ENCODE data around the gene SELENOF. TPM values are rescaled to one million over a fixed set of nuclear protein-coding genes. Genes with fewer than 3 reads are reported as not detected.
"Not testable (repeated sequence)": the region's sequence is repeated elsewhere in the genome, so short reads cannot be mapped to it uniquely, and the experiment has no call there.

Gene SELENOF
- total RNA-seq, 1 donor from 2014 or later, result 129 TPM

- not testable (repeated sequence) for DNase-seq (ENCODE audit: low read depth)
Measured at GRCh38 chr1:86817246-86817826, 96.6 kb downstream of the SELENOF start.

GRCh38 chr1:86814118-86814517, 99.8 kb downstream of the SELENOF start:
- DNase-seq (ENCODE audit: low read depth), result not testable (repeated sequence)

Other genes with a start within 250 kb of the SELENOF start
- gene SH3GLB1, start 209.6 kb downstream of the SELENOF start, total RNA-seq, result 70.2 and 77.9 TPM in 2 replicates
- 28.9 and 38.2 TPM in 2 replicates for gene HS2ST1, start 509 bp upstream of the SELENOF start, total RNA-seq

Data from myocyte (in vitro differentiated cells).